ENCODE results near the gene TSPAN18. TPM values are rescaled to one million over a fixed set of nuclear protein-coding genes. Genes with fewer than 3 reads are reported as not detected.
A peak's percentile ranks its signal among the peaks of the same experiment; 100 is the strongest.

TSPAN18 gene
- total RNA-seq, 1 donor from 2014 or later: 46.4 TPM

GRCh38 chr11:44771841-44772240 lies 45.1 kb downstream of the TSPAN18 start:
- no peak for DNase-seq
- no peaks in the 10 kb centered on the region for H3K27me3 ChIP-seq
- H3K36me3 ChIP-seq: no peaks in the 10 kb centered on the region
- no peak for ATAC-seq
- H3K9me3 ChIP-seq: no peaks in the 10 kb centered on the region
- H3K4me1 ChIP-seq: peaks cover 22% of the 10 kb centered on the region
- no peak for TF ChIP-seq CTCF (IDR thresholded peaks at IDR 0.05)
- intact Hi-C loops (cut with DNase I): no loop called here
- H3K27ac ChIP-seq: no peak overlapping the region
- H3K4me3 ChIP-seq: no peak overlapping the region

- intact Hi-C loops (cut with DNase I): no loop called here
- TF ChIP-seq CTCF (IDR thresholded peaks at IDR 0.05): no peak
- DNase-seq: no peak
- Histone ChIP-seq H3K4me3 (no peak overlapping the region), H3K4me1 (peaks cover 15% of the 10 kb centered on the region), H3K36me3 (no peaks in the 10 kb centered on the region), H3K9me3 (no peaks in the 10 kb centered on the region), H3K27ac (no peak overlapping the region), H3K27me3 (no peaks in the 10 kb centered on the region)
- no peak for ATAC-seq
Observed at GRCh38 chr11:44773351-44773965, 46.7 kb downstream of the TSPAN18 start.

- intact Hi-C loops (cut with DNase I): no loop called here
- DNase-seq (no peak), ATAC-seq (peak; percentile 38)
- Histone ChIP-seq H3K27me3 (no peaks in the 10 kb centered on the region), H3K27ac (peak overlapping the region; percentile 27), H3K4me1 (peaks cover 15% of the 10 kb centered on the region), H3K9me3 (no peaks in the 10 kb centered on the region), H3K36me3 (no peaks in the 10 kb centered on the region), H3K4me3 (no peak overlapping the region)
- TF ChIP-seq CTCF (IDR thresholded peaks at IDR 0.05): no peak
Observed at GRCh38 chr11:44774108-44774507, 47.3 kb downstream of the TSPAN18 start.

GRCh38 chr11:44774731-44775130 lies 48.0 kb downstream of the TSPAN18 start:
- H3K27me3 ChIP-seq: no peaks in the 10 kb centered on the region
- intact Hi-C loops (cut with DNase I): no loop called here
- ATAC-seq: no peak

GRCh38 chr11:44775366-44775984 lies 48.7 kb downstream of the TSPAN18 start:
- H3K27ac ChIP-seq: no peak overlapping the region
- peaks cover 15% of the 10 kb centered on the region for H3K4me1 ChIP-seq
- H3K9me3 ChIP-seq: no peaks in the 10 kb centered on the region
- intact Hi-C loops (cut with DNase I): no loop called here
- no peaks in the 10 kb centered on the region for H3K27me3 ChIP-seq
- H3K36me3 ChIP-seq: no peaks in the 10 kb centered on the region
- DNase-seq: no peak
- TF ChIP-seq CTCF (IDR thresholded peaks at IDR 0.05): peak; percentile 59
- no peak overlapping the region for H3K4me3 ChIP-seq
- ATAC-seq: peak; percentile 78

More at GRCh38 chr11:44774731-44775130, 48.0 kb downstream of the TSPAN18 start:
- TF ChIP-seq CTCF (IDR thresholded peaks at IDR 0.05): no peak
- Histone ChIP-seq H3K4me1 (peaks cover 15% of the 10 kb centered on the region), H3K9me3 (no peaks in the 10 kb centered on the region), H3K4me3 (no peak overlapping the region), H3K27ac (peak overlapping the region; percentile 27), H3K36me3 (no peaks in the 10 kb centered on the region)
- no peak for DNase-seq
